ENCODE data around the gene MDP1. TPM values are rescaled to one million over a fixed set of nuclear protein-coding genes. Genes with fewer than 3 reads are reported as not detected.

MDP1 gene
- total RNA-seq, 2 experiments from 2014 or later, result 23.2 to 26.6 TPM

DNA sequence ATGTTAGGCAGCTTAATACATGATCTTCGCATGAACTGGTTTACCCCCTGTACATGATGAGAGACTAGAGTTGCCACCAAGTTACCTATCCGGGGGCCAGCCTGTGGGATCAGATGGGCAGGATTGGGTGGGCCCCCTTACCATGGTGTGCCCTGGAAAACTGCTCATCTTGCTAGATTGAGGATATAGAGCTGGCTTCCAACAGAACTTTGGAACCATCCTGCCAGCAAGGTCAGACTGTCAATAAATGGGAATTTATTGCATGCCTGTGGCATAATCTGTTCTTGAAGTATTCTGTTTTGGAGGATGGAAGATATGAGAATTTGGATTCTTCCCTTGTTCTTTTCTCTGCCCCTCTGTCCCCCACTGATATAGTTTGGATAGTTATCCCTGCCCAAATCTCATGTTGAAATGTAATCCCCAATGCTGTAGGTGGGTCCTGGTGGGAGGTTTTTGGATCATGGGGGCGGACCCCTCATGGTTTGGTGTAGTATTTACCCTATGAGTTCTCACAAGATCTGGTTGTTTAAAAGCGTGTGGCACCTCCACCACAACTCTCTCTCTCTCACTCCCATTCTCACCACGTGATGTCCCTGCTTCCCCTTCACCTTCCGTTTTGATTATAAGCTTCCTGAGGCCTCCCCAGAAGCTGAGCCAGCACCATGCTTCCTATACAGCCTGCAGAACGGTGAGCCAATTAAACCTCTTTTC is 16.9 kb downstream of the MDP1 start:
- ChIA-PET POLR2A (interaction anchor here (0.7 kb wide), 2 partner anchors 102 to 136 kb away, joined by 3 to 6 read pairs; no protein-coding TSS in a partner anchor), CTCF (ENCODE audit: unreplicated experiment) (no interaction called here)
- intact Hi-C loops (cut with micrococcal nuclease; ENCODE audit: unreplicated experiment), result loop anchor here (5.0 kb wide), 1 partner anchor 168 kb away; the partner anchor contains the start of gene NFATC4
- Histone ChIP-seq H3K36me3 (ENCODE audit: insufficient read depth, low read length) (peaks cover 51% of the 10 kb centered on the region), H3K4me1 (ENCODE audit: insufficient read depth, low read length, poor library complexity, severe bottlenecking) (peaks cover 25% of the 10 kb centered on the region), H3K79me2 (ENCODE audit: insufficient read depth, low read depth, low read length) (peaks cover 17% of the 10 kb centered on the region; the same call in 1 of the 2 replicates), H3K27ac (ENCODE audit: low read depth, low read length, poor library complexity, severe bottlenecking) (no peak overlapping the region), H2AFZ (ENCODE audit: low read length) (no peak overlapping the region), H4K20me1 (ENCODE audit: insufficient read depth, low read length) (no peaks in the 10 kb centered on the region), H3K4me3 (ENCODE audit: low read depth, low read length, poor library complexity, severe bottlenecking) (no peak overlapping the region), H3K9me3 (ENCODE audit: low read length) (peaks cover 11% of the 10 kb centered on the region; the same call in 1 of the 2 replicates), H3K4me2 (ENCODE audit: low read length) (no peak overlapping the region), H3K9me2 (ENCODE audit: insufficient read depth, low read length) (no peaks in the 10 kb centered on the region)
- no TSS peak for BruUV-seq (replicated peaks)
- no peak for DNase-seq (ENCODE audit: low spot score)
- TF ChIP-seq, protein P1, sequence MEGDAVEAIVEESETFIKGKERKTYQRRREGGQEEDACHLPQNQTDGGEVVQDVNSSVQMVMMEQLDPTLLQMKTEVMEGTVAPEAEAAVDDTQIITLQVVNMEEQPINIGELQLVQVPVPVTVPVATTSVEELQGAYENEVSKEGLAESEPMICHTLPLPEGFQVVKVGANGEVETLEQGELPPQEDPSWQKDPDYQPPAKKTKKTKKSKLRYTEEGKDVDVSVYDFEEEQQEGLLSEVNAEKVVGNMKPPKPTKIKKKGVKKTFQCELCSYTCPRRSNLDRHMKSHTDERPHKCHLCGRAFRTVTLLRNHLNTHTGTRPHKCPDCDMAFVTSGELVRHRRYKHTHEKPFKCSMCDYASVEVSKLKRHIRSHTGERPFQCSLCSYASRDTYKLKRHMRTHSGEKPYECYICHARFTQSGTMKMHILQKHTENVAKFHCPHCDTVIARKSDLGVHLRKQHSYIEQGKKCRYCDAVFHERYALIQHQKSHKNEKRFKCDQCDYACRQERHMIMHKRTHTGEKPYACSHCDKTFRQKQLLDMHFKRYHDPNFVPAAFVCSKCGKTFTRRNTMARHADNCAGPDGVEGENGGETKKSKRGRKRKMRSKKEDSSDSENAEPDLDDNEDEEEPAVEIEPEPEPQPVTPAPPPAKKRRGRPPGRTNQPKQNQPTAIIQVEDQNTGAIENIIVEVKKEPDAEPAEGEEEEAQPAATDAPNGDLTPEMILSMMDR (conservative IDR thresholded peaks at IDR 0.05; ENCODE audit: low read length), result no peak

DNA sequence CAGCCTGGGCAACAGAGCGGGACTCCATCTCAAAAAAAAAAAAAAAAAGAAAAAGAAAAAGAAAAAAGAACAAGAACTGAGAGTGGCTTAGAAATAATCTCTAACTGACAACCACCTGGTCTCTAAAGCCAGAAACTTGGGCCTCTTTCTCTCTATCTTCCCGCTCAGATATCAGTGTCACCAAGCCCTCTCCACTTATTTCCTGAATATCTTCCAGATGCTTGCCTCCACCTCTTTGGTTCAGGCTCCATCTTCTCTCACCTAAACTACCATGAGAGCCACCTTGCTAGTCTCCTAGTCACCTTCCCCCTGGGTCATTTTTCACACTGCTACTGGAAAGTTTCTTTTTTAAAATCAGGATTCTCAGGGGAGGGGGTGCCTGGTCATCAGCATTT is 18.8 kb downstream of the MDP1 start:
- Histone ChIP-seq H3K27ac (ENCODE audit: low read depth, low read length, poor library complexity, severe bottlenecking) (peak overlapping the region; percentile 86), H3K4me3 (ENCODE audit: low read depth, low read length, poor library complexity, severe bottlenecking) (peak overlapping the region; percentile 75), H3K79me2 (ENCODE audit: insufficient read depth, low read depth, low read length) (peaks cover 17% of the 10 kb centered on the region; the same call in 1 of the 2 replicates), H3K4me2 (ENCODE audit: low read length) (peak overlapping the region; percentile 91), H4K20me1 (ENCODE audit: insufficient read depth, low read length) (no peaks in the 10 kb centered on the region), H3K4me1 (ENCODE audit: insufficient read depth, low read length, poor library complexity, severe bottlenecking) (peaks cover 26% of the 10 kb centered on the region), H3K9me3 (ENCODE audit: low read length) (0 out of 2 replicates have a peak, but pooled peaks cover 7% of the 10 kb centered on the region), H3K36me3 (ENCODE audit: insufficient read depth, low read length) (peaks cover 47% of the 10 kb centered on the region), H3K9me2 (ENCODE audit: insufficient read depth, low read length) (no peaks in the 10 kb centered on the region), H2AFZ (ENCODE audit: low read length) (peak overlapping the region; percentile 35; the same call in 1 of the 2 replicates)
- no TSS peak for BruUV-seq (replicated peaks)
- TF ChIP-seq, protein P1 (conservative IDR thresholded peaks at IDR 0.05; ENCODE audit: low read length), result no peak
- no peak for TF ChIP-seq EZH2phosphoT487 (IDR thresholded peaks at IDR 0.05; ENCODE audit: borderline replicate concordance, low read depth, low read length)
- peak; percentile 46 for DNase-seq (ENCODE audit: low spot score)
- ChIA-PET POLR2A (interaction anchor here (0.7 to 2.1 kb wide), 4 partner anchors 13 to 56 kb away, joined by 3 to 18 read pairs (median 4); partner anchors contain the start of genes CHMP4A and EMC9), CTCF (ENCODE audit: unreplicated experiment) (interaction anchor here (0.5 kb wide), 1 partner anchor 61 kb away, joined by 4 read pairs; the partner anchor contains the start of gene PSME1)
- intact Hi-C loops (cut with micrococcal nuclease; ENCODE audit: unreplicated experiment), result loop anchor here (5.0 kb wide), 1 partner anchor 170 kb away; the partner anchor contains the start of gene NFATC4

Data from OCI-LY7 (cell line).